Measurements from ENCODE around the gene SLCO4A1.

The SLCO4A1 gene

DNA sequence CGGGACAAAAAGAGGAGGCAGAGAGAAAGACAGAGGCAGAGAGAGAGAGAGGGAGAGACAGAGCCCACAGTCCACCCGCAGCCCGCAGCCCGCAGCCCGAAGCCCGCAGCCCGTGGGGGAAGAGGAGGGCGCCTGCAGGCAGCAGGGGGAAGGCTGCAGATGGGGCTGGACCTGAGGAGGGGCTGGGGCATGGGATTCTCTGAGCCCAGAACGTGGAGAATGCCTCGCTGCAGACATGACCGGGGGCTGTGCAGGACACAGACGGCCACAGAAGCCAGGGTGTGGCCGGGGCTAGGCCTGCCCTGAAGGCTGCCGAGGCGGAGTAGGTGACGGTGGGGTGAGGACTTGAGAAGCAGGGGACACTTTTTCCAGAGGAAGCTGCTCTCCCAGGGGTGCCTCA lies 6.5 kb upstream of the SLCO4A1 start:
- Mint-ChIP-seq H3K27me3 (no peaks in the 10 kb centered on the region), H3K27ac (no peak overlapping the region), H3K36me3 (no peaks in the 10 kb centered on the region), H3K4me3 (no peak overlapping the region), H3K4me1 (ENCODE audit: low read depth) (peaks cover 5% of the 10 kb centered on the region), H3K9me3 (ENCODE audit: low read depth) (no peaks in the 10 kb centered on the region)

- Mint-ChIP-seq H3K9me3 (ENCODE audit: low read depth) (no peaks in the 10 kb centered on the region), H3K27me3 (no peaks in the 10 kb centered on the region), H3K4me3 (no peak overlapping the region), H3K36me3 (no peaks in the 10 kb centered on the region), H3K27ac (no peak overlapping the region), H3K4me1 (ENCODE audit: low read depth) (peaks cover 7% of the 10 kb centered on the region)
Measured at GRCh38 chr20:62636446-62636845, 5.9 kb upstream of the SLCO4A1 start.

GRCh38 chr20:62637110-62637509 lies 5.2 kb upstream of the SLCO4A1 start:
- H3K4me1 Mint-ChIP-seq (ENCODE audit: low read depth), result peaks cover 9% of the 10 kb centered on the region
- H3K9me3 Mint-ChIP-seq (ENCODE audit: low read depth), result no peaks in the 10 kb centered on the region
- H3K36me3 Mint-ChIP-seq, result no peaks in the 10 kb centered on the region
- no peak overlapping the region for H3K27ac Mint-ChIP-seq
- H3K27me3 Mint-ChIP-seq, result no peaks in the 10 kb centered on the region
- no peak overlapping the region for H3K4me3 Mint-ChIP-seq

DNA sequence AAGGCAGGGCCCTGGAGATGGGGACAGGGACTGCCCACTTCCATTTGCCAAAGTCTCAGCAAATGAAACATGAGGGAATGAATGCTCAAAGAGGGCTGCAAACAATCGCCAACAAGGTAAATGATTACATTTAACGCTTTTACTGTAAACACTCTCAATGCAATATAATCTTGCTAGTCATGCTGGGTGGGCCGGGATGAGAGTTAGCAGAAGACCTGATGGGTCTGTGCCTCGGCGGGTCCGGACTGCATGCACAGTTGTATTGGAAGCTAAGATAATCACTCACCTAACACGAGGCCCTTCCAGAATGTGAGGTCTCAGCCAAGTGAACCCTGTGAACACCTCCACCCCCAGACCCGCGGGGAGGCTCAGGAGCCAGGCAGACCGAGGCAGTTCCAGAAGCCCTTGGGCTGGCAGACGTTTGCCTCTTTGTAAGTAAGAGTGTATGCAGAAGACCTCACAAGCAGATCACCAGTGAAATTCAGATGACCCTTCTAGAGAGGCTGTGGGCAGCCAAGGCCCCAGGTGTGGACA lies 4.7 kb upstream of the SLCO4A1 start:
- no peaks in the 10 kb centered on the region for H3K9me3 Mint-ChIP-seq (ENCODE audit: low read depth)
- H3K27me3 Mint-ChIP-seq, result no peaks in the 10 kb centered on the region
- H3K36me3 Mint-ChIP-seq, result no peaks in the 10 kb centered on the region
- H3K4me1 Mint-ChIP-seq (ENCODE audit: low read depth), result peaks cover 9% of the 10 kb centered on the region
- no peak overlapping the region for H3K4me3 Mint-ChIP-seq
- no peak overlapping the region for H3K27ac Mint-ChIP-seq

DNA sequence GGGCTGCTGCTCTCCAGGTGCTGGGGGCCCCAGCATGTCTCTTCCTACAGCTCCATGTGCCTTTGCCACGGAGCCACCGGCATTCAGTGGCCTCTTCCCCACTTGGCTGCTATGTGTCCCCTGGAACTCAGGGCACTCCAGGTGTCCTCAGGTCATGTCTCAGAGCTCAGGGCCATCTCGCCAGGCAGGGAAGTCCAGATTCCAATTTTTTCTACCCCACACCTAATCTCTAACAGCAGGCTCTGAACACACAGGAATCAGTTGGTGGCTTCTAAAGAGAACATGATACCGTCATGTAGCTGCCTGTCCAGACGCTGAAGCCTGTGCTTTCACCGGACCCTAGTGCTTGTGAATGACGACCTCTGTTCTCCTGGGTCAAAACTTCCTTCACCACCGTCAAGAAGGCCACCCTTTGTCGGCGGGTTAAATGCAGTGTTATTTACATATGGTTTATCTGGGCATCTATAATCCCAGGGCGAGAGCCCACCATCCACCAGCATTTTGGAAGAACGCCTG lies 4.2 kb upstream of the SLCO4A1 start:
- Mint-ChIP-seq H3K9me3 (ENCODE audit: low read depth) (no peaks in the 10 kb centered on the region), H3K27ac (no peak overlapping the region), H3K36me3 (no peaks in the 10 kb centered on the region), H3K4me3 (no peak overlapping the region), H3K27me3 (no peaks in the 10 kb centered on the region), H3K4me1 (ENCODE audit: low read depth) (peaks cover 9% of the 10 kb centered on the region)

- Mint-ChIP-seq H3K4me1 (ENCODE audit: low read depth) (peaks cover 13% of the 10 kb centered on the region), H3K27me3 (no peaks in the 10 kb centered on the region), H3K27ac (no peak overlapping the region), H3K4me3 (no peak overlapping the region), H3K36me3 (no peaks in the 10 kb centered on the region), H3K9me3 (ENCODE audit: low read depth) (no peaks in the 10 kb centered on the region)
Measured at GRCh38 chr20:62638679-62639406, 3.5 kb upstream of the SLCO4A1 start.

DNA sequence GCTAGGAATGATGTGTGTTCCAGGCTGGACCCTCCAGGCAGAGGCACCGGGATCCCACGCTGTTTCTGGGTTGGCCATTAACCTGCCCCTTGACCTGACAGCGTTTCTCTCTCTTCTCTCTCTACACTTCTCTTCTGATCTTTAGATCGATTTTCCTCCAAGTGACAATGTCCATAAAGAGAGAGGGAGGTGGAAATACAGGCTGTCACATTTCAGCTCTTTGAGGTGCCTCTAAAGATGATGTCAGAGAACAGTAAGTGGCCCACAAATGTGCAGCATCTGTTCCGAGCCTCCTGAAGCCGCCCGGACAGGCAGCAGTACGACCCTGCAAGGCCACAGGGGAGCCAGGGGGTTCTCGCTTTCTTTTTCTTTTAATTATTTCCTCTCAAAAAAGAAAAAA lies 2.5 kb upstream of the SLCO4A1 start:
- Mint-ChIP-seq H3K9me3 (ENCODE audit: low read depth) (no peaks in the 10 kb centered on the region), H3K27ac (no peak overlapping the region), H3K4me1 (ENCODE audit: low read depth) (peaks cover 16% of the 10 kb centered on the region), H3K36me3 (no peaks in the 10 kb centered on the region), H3K27me3 (no peaks in the 10 kb centered on the region), H3K4me3 (no peak overlapping the region)

GRCh38 chr20:62640870-62641269 lies 1.4 kb upstream of the SLCO4A1 start:
- no peak overlapping the region for H3K27ac Mint-ChIP-seq
- H3K4me1 Mint-ChIP-seq (ENCODE audit: low read depth), result peaks cover 13% of the 10 kb centered on the region
- no peak overlapping the region for H3K4me3 Mint-ChIP-seq
- H3K9me3 Mint-ChIP-seq (ENCODE audit: low read depth), result no peaks in the 10 kb centered on the region
- no peaks in the 10 kb centered on the region for H3K27me3 Mint-ChIP-seq
- no peaks in the 10 kb centered on the region for H3K36me3 Mint-ChIP-seq

GRCh38 chr20:62641321-62642050 lies 817 bp upstream of the SLCO4A1 start:
- H3K27ac Mint-ChIP-seq, result peak overlapping the region; percentile 82
- no peaks in the 10 kb centered on the region for H3K27me3 Mint-ChIP-seq
- H3K4me3 Mint-ChIP-seq, result peak overlapping the region; percentile 83
- no peaks in the 10 kb centered on the region for H3K9me3 Mint-ChIP-seq (ENCODE audit: low read depth)
- peaks cover 11% of the 10 kb centered on the region for H3K4me1 Mint-ChIP-seq (ENCODE audit: low read depth)
- H3K36me3 Mint-ChIP-seq, result no peaks in the 10 kb centered on the region

- peak overlapping the region; percentile 76 for H3K4me3 Mint-ChIP-seq
- H3K4me1 Mint-ChIP-seq (ENCODE audit: low read depth), result peaks cover 14% of the 10 kb centered on the region
- H3K27me3 Mint-ChIP-seq, result no peaks in the 10 kb centered on the region
- H3K9me3 Mint-ChIP-seq (ENCODE audit: low read depth), result no peaks in the 10 kb centered on the region
- H3K36me3 Mint-ChIP-seq, result no peaks in the 10 kb centered on the region
- no peak overlapping the region for H3K27ac Mint-ChIP-seq
Measured at GRCh38 chr20:62642666-62643520, 590 bp downstream of the SLCO4A1 start.

- no peak overlapping the region for H3K27ac Mint-ChIP-seq
- peaks cover 14% of the 10 kb centered on the region for H3K4me1 Mint-ChIP-seq (ENCODE audit: low read depth)
- H3K4me3 Mint-ChIP-seq, result peak overlapping the region; percentile 76
- H3K27me3 Mint-ChIP-seq, result no peaks in the 10 kb centered on the region
- no peaks in the 10 kb centered on the region for H3K36me3 Mint-ChIP-seq
- no peaks in the 10 kb centered on the region for H3K9me3 Mint-ChIP-seq (ENCODE audit: low read depth)
Measured at GRCh38 chr20:62643521-62644043, 1.3 kb downstream of the SLCO4A1 start.

GRCh38 chr20:62644044-62644795 lies 1.9 kb downstream of the SLCO4A1 start:
- H3K4me3 Mint-ChIP-seq, result peak overlapping the region; percentile 76
- H3K36me3 Mint-ChIP-seq, result no peaks in the 10 kb centered on the region
- peaks cover 16% of the 10 kb centered on the region for H3K4me1 Mint-ChIP-seq (ENCODE audit: low read depth)
- no peaks in the 10 kb centered on the region for H3K9me3 Mint-ChIP-seq (ENCODE audit: low read depth)
- H3K27ac Mint-ChIP-seq, result no peak overlapping the region
- no peaks in the 10 kb centered on the region for H3K27me3 Mint-ChIP-seq

- H3K9me3 Mint-ChIP-seq (ENCODE audit: low read depth), result no peaks in the 10 kb centered on the region
- H3K4me1 Mint-ChIP-seq (ENCODE audit: low read depth), result peaks cover 19% of the 10 kb centered on the region
- H3K36me3 Mint-ChIP-seq, result no peaks in the 10 kb centered on the region
- peak overlapping the region; percentile 76 for H3K4me3 Mint-ChIP-seq
- H3K27ac Mint-ChIP-seq, result no peak overlapping the region
- H3K27me3 Mint-ChIP-seq, result no peaks in the 10 kb centered on the region
Measured at GRCh38 chr20:62644802-62645496, 2.6 kb downstream of the SLCO4A1 start.

Data from activated naive CD8-positive, alpha-beta T cell (primary cell).